CD14-positive monocyte (primary cell): ENCODE data around the gene ZDHHC19. TPM values are rescaled to one million over a fixed set of nuclear protein-coding genes. Genes with fewer than 3 reads are reported as not detected.

Source experiments
- DNase-seq, 3 donors: peaks; one replicate each; pipeline ENCODE4 v3.0.0-alpha.2; 2011 to 2022
- H2AFZ ChIP-seq: 2 replicates; pipeline ENCODE4 v1.6.0; 2012; ENCODE audit warnings: mild to moderate bottlenecking, low read depth, low read length, inconsistent platforms; ENCODE audit not compliant: insufficient read depth, poor library complexity, severe bottlenecking
- H3K27ac ChIP-seq, 2 donors: 1 replicate in 1 of 2; 2 replicates in 1 of 2; pipeline ENCODE4 v1.5.1; 2012 to 2013; ENCODE audit warnings: low read length in 2 of 2, control low read depth in 1 of 2, inconsistent platforms in 1 of 2, low read depth in 1 of 2, mild to moderate bottlenecking in 1 of 2
- H3K27me3 ChIP-seq, 2 donors: one replicate each; pipeline versions ENCODE4 v1.6.0 to v1.6.1; 2011 to 2013; ENCODE audit warnings: low read length in 2 of 2; ENCODE audit not compliant: control insufficient read depth in 2 of 2, insufficient read depth in 2 of 2
- H3K36me3 ChIP-seq, 2 donors: replicated peaks in 1 of 2; 1 replicate in 1 of 2; 2 replicates in 1 of 2; pipeline versions ENCODE4 v1.5.1 to v1.6.1; 2012 to 2013; ENCODE audit warnings: low read length in 2 of 2, control low read depth in 1 of 2, inconsistent platforms in 1 of 2, mild to moderate bottlenecking in 1 of 2; ENCODE audit not compliant: insufficient read depth in 2 of 2, control insufficient read depth in 1 of 2
- H3K4me1 ChIP-seq, 2 donors: 1 replicate in 1 of 2; 2 replicates in 1 of 2; pipeline versions ENCODE4 v1.5.1 to v1.6.1; 2012 to 2013; ENCODE audit warnings: low read length in 2 of 2, control low read depth in 1 of 2, inconsistent platforms in 1 of 2, mild to moderate bottlenecking in 1 of 2, moderate library complexity in 1 of 2; ENCODE audit not compliant: insufficient read depth in 2 of 2, control insufficient read depth in 1 of 2
- H3K4me2 ChIP-seq: replicated peaks from 2 replicates; pipeline ENCODE3; 2012; ENCODE audit warnings: low read length, moderate library complexity, mild to moderate bottlenecking; ENCODE audit not compliant: poor library complexity, severe bottlenecking; ENCODE audit errors: extremely low read depth
- H3K4me3 ChIP-seq, 3 experiments: fragments of 200-600 bp in 1 of 3; sonication (generic) in 1 of 3; replicated peaks in 1 of 3; 1 replicate in 2 of 3; 2 replicates in 1 of 3; pipeline ENCODE4 v1.5.1; 2011 to 2013; ENCODE audit warnings: low read length in 3 of 3, mild to moderate bottlenecking in 3 of 3, control low read depth in 2 of 3, low read depth in 2 of 3, inconsistent platforms in 1 of 3, moderate library complexity in 1 of 3
- H3K79me2 ChIP-seq: 2 replicates; pipeline ENCODE4 v1.6.0; 2012; ENCODE audit warnings: mild to moderate bottlenecking, control low read depth, inconsistent platforms, low read length, moderate library complexity; ENCODE audit not compliant: insufficient read depth
- H3K9ac ChIP-seq: 2 replicates; pipeline ENCODE4 v1.6.0; 2017; ENCODE audit warnings: low read length, mild to moderate bottlenecking; ENCODE audit not compliant: insufficient read depth, poor library complexity, severe bottlenecking
- H3K9me3 ChIP-seq, 2 donors: replicated peaks in 1 of 2; 1 replicate in 1 of 2; 2 replicates in 1 of 2; pipeline versions ENCODE4 v1.5.1 to v1.6.1; 2012 to 2013; ENCODE audit warnings: low read length in 2 of 2, control low read depth in 1 of 2; ENCODE audit not compliant: control insufficient read depth in 1 of 2, insufficient read depth in 1 of 2
- H4K20me1 ChIP-seq: 2 replicates; pipeline ENCODE4 v1.6.0; 2012; ENCODE audit warnings: mild to moderate bottlenecking, low read length, control low read depth, moderate library complexity; ENCODE audit not compliant: insufficient read depth
- H3K27ac Mint-ChIP-seq, 7 donors: one replicate each; pipeline ENCODE4 v1.8.0; 2020; ENCODE audit warnings: mild to moderate bottlenecking in 7 of 7, mixed read lengths in 7 of 7, moderate library complexity in 6 of 7, inconsistent platforms in 2 of 7
- H3K27me3 Mint-ChIP-seq, 3 donors: one replicate each; pipeline ENCODE4 v1.8.0; 2021 to 2022; ENCODE audit warnings: low read depth in 3 of 3, mild to moderate bottlenecking in 3 of 3, mixed read lengths in 3 of 3, moderate library complexity in 3 of 3, inconsistent platforms in 1 of 3
- H3K36me3 Mint-ChIP-seq, 2 donors: one replicate each; pipeline ENCODE4 v1.8.0; 2020; ENCODE audit warnings: mixed read lengths in 2 of 2, inconsistent platforms in 1 of 2, mild to moderate bottlenecking in 1 of 2
- H3K4me1 Mint-ChIP-seq: one replicate; pipeline ENCODE4 v1.8.0; 2020; ENCODE audit warnings: mild to moderate bottlenecking, mixed read lengths
- H3K4me3 Mint-ChIP-seq, 2 donors: one replicate each; pipeline ENCODE4 v1.8.0; 2020; ENCODE audit warnings: mild to moderate bottlenecking in 2 of 2, mixed read lengths in 2 of 2, moderate library complexity in 1 of 2
- H3K9me3 Mint-ChIP-seq, 7 donors: one replicate each; pipeline ENCODE4 v1.8.0; 2020 to 2022; ENCODE audit warnings: mixed read lengths in 7 of 7, mild to moderate bottlenecking in 6 of 7, moderate library complexity in 6 of 7, inconsistent platforms in 2 of 7
- CTCF ChIP-seq: fragments of 200-600 bp; IDR thresholded peaks from one replicate; pipeline ENCODE4 v1.8.0; 2022; ENCODE audit warnings: antibody characterized with exemption, mild to moderate bottlenecking
- WGBS: methylation state at CpG from one replicate; pipeline ENCODE4 v1.1.5; 2013; ENCODE audit warnings: missing lambda C conversion rate; ENCODE audit not compliant: insufficient coverage; 5-methylcytosine and 5-hydroxymethylcytosine counted together
- intact Hi-C, 2 donors: fragments of 100-400 bp; cut with micrococcal nuclease; formaldehyde crosslinking; loops; one replicate each; pipeline versions ENCODE4 v1.15.0 to v1.15.1; 2023
- polyA plus RNA-seq, 3 donors: library from polyadenylated mRNA; depleted of rRNA in 1 of 3; unstranded in 2 of 3; stranded (reverse) in 1 of 3; fragments of 300-500 nt in 2 of 3; fragments of >200 nt in 1 of 3; fragmentation: Illumina TruSeq in 2 of 3; gene quantifications; 1 replicate in 2 of 3; 2 replicates in 1 of 3; pipeline ENCODE4 v1.2.3, GENCODE V29; 2012 to 2021

ZDHHC19 gene
- polyA plus RNA-seq, 3 donors = not detected

- Mint-ChIP-seq H3K9me3 (peaks cover 0 to 1% (median 0%) of the 10 kb centered on the region in 7 donors), H3K4me1 (peaks cover 1% of the 10 kb centered on the region), H3K27ac (no peak overlapping the region), H3K4me3 (no peak overlapping the region), H3K27me3 (no peaks in the 10 kb centered on the region), H3K36me3 (peaks cover 76 to 97% of the 10 kb centered on the region in 2 donors)
- H3K4me2 ChIP-seq = no peak overlapping the region
- H3K4me1 ChIP-seq = no peaks in the 10 kb centered on the region
- no peaks in the 10 kb centered on the region for H3K79me2 ChIP-seq
- no peak for DNase-seq
- peaks cover 70 to 85% of the 10 kb centered on the region in 2 donors for H3K36me3 ChIP-seq
- no peaks in the 10 kb centered on the region for H4K20me1 ChIP-seq
- no peaks in the 10 kb centered on the region for H3K27me3 ChIP-seq
- 100% methylated on average over 1 of the region's 8 CpGs for WGBS
- intact Hi-C loops = no loop called here
- no peak for TF ChIP-seq CTCF
- no peak overlapping the region for H3K4me3 ChIP-seq
- no peak overlapping the region for H3K9ac ChIP-seq
- no peak overlapping the region for H3K27ac ChIP-seq
- H2AFZ ChIP-seq = no peak overlapping the region
- no peaks in the 10 kb centered on the region for H3K9me3 ChIP-seq
Measured at GRCh38 chr3:196241704-196242103, 30.5 kb upstream of the ZDHHC19 start.

- DNase-seq = no peak
- no peaks in the 10 kb centered on the region for H3K27me3 ChIP-seq
- no peak overlapping the region for H3K4me3 ChIP-seq
- H3K4me1 ChIP-seq = no peaks in the 10 kb centered on the region
- intact Hi-C loops = no loop called here
- no peak for TF ChIP-seq CTCF
- no peaks in the 10 kb centered on the region for H3K9me3 ChIP-seq
- no peak overlapping the region for H3K4me2 ChIP-seq
- H2AFZ ChIP-seq = no peak overlapping the region
- peaks cover 70 to 91% of the 10 kb centered on the region in 2 donors for H3K36me3 Mint-ChIP-seq
- H3K27ac ChIP-seq = no peak overlapping the region
- no peaks in the 10 kb centered on the region for H3K27me3 Mint-ChIP-seq
- H3K36me3 ChIP-seq = peaks cover 57 to 82% of the 10 kb centered on the region in 2 donors
- no peak overlapping the region for H3K9ac ChIP-seq
- no peak overlapping the region for H3K27ac Mint-ChIP-seq
- H3K4me1 Mint-ChIP-seq = peaks cover 6% of the 10 kb centered on the region
- no peaks in the 10 kb centered on the region for H4K20me1 ChIP-seq
- WGBS = no CpG with 5 or more reads among the region's 4 CpGs
- H3K79me2 ChIP-seq = no peaks in the 10 kb centered on the region
- peaks cover 0 to 1% (median 0%) of the 10 kb centered on the region in 7 donors for H3K9me3 Mint-ChIP-seq
- H3K4me3 Mint-ChIP-seq = no peak overlapping the region
Measured at GRCh38 chr3:196240424-196240823, 29.2 kb upstream of the ZDHHC19 start.
